ENCODE data around the gene DIDO1. TPM values are rescaled to one million over a fixed set of nuclear protein-coding genes. Genes with fewer than 3 reads are reported as not detected.
A peak's percentile ranks its signal among the peaks of the same experiment; 100 is the strongest.

Gene DIDO1
- total and polyA plus RNA-seq, 9 of the 15 experiments (the other 6 are each of a cell fraction or from before 2014, with no cell fraction given) = 4.4 to 46.8 (median 31.2) TPM

DNA sequence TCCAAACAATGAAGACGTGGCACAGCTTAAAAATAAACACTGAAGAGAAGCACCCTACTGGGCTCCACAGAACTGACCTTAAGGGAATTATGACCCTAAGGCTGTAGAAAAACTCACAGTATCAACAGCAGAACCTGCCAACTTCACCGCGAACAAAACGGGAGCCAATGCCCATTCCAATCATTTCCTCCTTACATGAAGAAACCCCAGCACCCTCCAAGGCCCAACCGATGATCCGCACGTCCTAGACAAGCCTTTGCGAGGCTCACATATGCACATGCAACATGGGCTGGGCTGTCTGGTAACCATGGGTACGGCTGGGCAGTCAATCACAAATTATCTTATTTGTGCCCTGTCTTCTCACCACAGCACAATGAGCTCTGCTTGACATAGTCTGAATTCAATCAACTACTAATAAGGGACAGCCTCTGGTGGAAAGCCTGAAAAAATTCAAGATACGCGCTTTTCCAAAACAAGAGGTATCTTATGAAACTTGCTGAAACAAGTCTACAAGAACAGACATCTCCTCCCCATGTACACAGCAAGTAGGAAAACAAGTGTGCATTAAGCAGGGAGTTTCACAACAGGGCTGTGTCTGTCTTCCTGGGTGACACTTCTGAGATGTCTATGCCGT, 1.7 kb downstream of the DIDO1 start (continued):
- TF ChIP-seq RFX1 (IDR thresholded peaks at IDR 0.05) (peak; percentile 88), PRMT5 (CRISPR knock-in tag; IDR thresholded peaks at IDR 0.05) (no peak), DEAF1 (CRISPR knock-in tag; IDR thresholded peaks at IDR 0.05) (no peak), ZNF707 (CRISPR knock-in tag; conservative IDR thresholded peaks at IDR 0.05) (no peak), CHD1 (IDR thresholded peaks at IDR 0.05; ENCODE audit: low read length) (no peak), GATAD2A (IDR thresholded peaks at IDR 0.05) (no peak), GABPB1 (CRISPR knock-in tag; IDR thresholded peaks at IDR 0.05) (no peak), RBM17 (IDR thresholded peaks at IDR 0.05; ENCODE audit: borderline replicate concordance, low read depth, low read length) (no peak), JUND (IDR thresholded peaks at IDR 0.05; ENCODE audit: borderline replicate concordance, low read depth, low read length) (no peak), JUND (tag; IDR thresholded peaks at IDR 0.05; ENCODE audit: borderline replicate concordance, low read depth, low read length) (no peak), TEAD2 (tag; IDR thresholded peaks at IDR 0.05) (no peak), ZNF696 (CRISPR knock-in tag; conservative IDR thresholded peaks at IDR 0.05) (no peak), FOXK2 (conservative IDR thresholded peaks at IDR 0.05 in 1 of 2, IDR thresholded peaks at IDR 0.05 in 1 of 2; ENCODE audit: low read depth in 2 of 2) (0 out of 4 replicates have a peak, but pooled peaks of 1 of the 2 experiments have one; percentile 22)
- TF ChIP-seq, protein P1, sequence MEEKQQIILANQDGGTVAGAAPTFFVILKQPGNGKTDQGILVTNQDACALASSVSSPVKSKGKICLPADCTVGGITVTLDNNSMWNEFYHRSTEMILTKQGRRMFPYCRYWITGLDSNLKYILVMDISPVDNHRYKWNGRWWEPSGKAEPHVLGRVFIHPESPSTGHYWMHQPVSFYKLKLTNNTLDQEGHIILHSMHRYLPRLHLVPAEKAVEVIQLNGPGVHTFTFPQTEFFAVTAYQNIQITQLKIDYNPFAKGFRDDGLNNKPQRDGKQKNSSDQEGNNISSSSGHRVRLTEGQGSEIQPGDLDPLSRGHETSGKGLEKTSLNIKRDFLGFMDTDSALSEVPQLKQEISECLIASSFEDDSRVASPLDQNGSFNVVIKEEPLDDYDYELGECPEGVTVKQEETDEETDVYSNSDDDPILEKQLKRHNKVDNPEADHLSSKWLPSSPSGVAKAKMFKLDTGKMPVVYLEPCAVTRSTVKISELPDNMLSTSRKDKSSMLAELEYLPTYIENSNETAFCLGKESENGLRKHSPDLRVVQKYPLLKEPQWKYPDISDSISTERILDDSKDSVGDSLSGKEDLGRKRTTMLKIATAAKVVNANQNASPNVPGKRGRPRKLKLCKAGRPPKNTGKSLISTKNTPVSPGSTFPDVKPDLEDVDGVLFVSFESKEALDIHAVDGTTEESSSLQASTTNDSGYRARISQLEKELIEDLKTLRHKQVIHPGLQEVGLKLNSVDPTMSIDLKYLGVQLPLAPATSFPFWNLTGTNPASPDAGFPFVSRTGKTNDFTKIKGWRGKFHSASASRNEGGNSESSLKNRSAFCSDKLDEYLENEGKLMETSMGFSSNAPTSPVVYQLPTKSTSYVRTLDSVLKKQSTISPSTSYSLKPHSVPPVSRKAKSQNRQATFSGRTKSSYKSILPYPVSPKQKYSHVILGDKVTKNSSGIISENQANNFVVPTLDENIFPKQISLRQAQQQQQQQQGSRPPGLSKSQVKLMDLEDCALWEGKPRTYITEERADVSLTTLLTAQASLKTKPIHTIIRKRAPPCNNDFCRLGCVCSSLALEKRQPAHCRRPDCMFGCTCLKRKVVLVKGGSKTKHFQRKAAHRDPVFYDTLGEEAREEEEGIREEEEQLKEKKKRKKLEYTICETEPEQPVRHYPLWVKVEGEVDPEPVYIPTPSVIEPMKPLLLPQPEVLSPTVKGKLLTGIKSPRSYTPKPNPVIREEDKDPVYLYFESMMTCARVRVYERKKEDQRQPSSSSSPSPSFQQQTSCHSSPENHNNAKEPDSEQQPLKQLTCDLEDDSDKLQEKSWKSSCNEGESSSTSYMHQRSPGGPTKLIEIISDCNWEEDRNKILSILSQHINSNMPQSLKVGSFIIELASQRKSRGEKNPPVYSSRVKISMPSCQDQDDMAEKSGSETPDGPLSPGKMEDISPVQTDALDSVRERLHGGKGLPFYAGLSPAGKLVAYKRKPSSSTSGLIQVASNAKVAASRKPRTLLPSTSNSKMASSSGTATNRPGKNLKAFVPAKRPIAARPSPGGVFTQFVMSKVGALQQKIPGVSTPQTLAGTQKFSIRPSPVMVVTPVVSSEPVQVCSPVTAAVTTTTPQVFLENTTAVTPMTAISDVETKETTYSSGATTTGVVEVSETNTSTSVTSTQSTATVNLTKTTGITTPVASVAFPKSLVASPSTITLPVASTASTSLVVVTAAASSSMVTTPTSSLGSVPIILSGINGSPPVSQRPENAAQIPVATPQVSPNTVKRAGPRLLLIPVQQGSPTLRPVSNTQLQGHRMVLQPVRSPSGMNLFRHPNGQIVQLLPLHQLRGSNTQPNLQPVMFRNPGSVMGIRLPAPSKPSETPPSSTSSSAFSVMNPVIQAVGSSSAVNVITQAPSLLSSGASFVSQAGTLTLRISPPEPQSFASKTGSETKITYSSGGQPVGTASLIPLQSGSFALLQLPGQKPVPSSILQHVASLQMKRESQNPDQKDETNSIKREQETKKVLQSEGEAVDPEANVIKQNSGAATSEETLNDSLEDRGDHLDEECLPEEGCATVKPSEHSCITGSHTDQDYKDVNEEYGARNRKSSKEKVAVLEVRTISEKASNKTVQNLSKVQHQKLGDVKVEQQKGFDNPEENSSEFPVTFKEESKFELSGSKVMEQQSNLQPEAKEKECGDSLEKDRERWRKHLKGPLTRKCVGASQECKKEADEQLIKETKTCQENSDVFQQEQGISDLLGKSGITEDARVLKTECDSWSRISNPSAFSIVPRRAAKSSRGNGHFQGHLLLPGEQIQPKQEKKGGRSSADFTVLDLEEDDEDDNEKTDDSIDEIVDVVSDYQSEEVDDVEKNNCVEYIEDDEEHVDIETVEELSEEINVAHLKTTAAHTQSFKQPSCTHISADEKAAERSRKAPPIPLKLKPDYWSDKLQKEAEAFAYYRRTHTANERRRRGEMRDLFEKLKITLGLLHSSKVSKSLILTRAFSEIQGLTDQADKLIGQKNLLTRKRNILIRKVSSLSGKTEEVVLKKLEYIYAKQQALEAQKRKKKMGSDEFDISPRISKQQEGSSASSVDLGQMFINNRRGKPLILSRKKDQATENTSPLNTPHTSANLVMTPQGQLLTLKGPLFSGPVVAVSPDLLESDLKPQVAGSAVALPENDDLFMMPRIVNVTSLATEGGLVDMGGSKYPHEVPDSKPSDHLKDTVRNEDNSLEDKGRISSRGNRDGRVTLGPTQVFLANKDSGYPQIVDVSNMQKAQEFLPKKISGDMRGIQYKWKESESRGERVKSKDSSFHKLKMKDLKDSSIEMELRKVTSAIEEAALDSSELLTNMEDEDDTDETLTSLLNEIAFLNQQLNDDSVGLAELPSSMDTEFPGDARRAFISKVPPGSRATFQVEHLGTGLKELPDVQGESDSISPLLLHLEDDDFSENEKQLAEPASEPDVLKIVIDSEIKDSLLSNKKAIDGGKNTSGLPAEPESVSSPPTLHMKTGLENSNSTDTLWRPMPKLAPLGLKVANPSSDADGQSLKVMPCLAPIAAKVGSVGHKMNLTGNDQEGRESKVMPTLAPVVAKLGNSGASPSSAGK (IDR thresholded peaks at IDR 0.05) = no peak
- TF ChIP-seq, protein P2, sequence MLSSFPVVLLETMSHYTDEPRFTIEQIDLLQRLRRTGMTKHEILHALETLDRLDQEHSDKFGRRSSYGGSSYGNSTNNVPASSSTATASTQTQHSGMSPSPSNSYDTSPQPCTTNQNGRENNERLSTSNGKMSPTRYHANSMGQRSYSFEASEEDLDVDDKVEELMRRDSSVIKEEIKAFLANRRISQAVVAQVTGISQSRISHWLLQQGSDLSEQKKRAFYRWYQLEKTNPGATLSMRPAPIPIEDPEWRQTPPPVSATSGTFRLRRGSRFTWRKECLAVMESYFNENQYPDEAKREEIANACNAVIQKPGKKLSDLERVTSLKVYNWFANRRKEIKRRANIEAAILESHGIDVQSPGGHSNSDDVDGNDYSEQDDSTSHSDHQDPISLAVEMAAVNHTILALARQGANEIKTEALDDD (IDR thresholded peaks at IDR 0.05) = no peak

All from K562 (cell line).